Tibial nerve (tissue), 4 donors: ENCODE measurements around the gene LHFPL3.
"Not testable (repeated sequence)": the region's sequence is repeated elsewhere in the genome, so short reads cannot be mapped to it uniquely, and the experiment has no call there.

Experiments
- CTCF ChIP-seq, 5 experiments: fragments of 200-600 bp in 3 of 5; fragments of 450-650 bp in 2 of 5; sonication (generic) in 3 of 5; IDR thresholded peaks; one replicate each; pipeline ENCODE4 v1.5.1; 2016 to 2019; ENCODE audit warnings: antibody characterized with exemption in 5 of 5, mild to moderate bottlenecking in 3 of 5, moderate library complexity in 2 of 5
- EP300 ChIP-seq, 2 donors: sonication (generic); formaldehyde crosslinking; IDR thresholded peaks; one replicate each; pipeline ENCODE4 v1.6.1; 2017; ENCODE audit warnings: antibody characterized with exemption in 2 of 2, mild to moderate bottlenecking in 1 of 2
- POLR2A ChIP-seq, 2 donors: fragments of 450-650 bp; IDR thresholded peaks; one replicate each; pipeline ENCODE4 v1.6.1; 2017; ENCODE audit warnings: antibody characterized with exemption in 2 of 2, mild to moderate bottlenecking in 2 of 2, moderate library complexity in 2 of 2

GRCh38 chr7:104926189-104926588 lies 597.8 kb downstream of the LHFPL3 start:
- TF ChIP-seq CTCF, POLR2A, EP300 (IDR thresholded peaks at IDR 0.05): not testable (repeated sequence)
